ENCODE data around the gene EPHA10.

GRCh38 chr1:37755290-37755689 is 9.6 kb downstream of the EPHA10 start:
- TF ChIP-seq POLR2A (IDR thresholded peaks at IDR 0.05) (no peak), CTCF (IDR thresholded peaks at IDR 0.05) (no peak)
